GM21360 (cell line): ENCODE data around the gene ATOH8.

Experiments
- ATAC-seq: cut with Tn5 transposase; IDR thresholded peaks from one replicate; pipeline ENCODE4 v1.9.1; 2021; ENCODE audit warnings: mild to moderate bottlenecking, moderate library complexity; ENCODE audit not compliant: unreplicated experiment

ATOH8 gene

GRCh38 chr2:85800586-85800985 is 46.8 kb downstream of the ATOH8 start:
- no peak for ATAC-seq

GRCh38 chr2:85801871-85802270 is 48.1 kb downstream of the ATOH8 start:
- no peak for ATAC-seq

GRCh38 chr2:85802354-85803103 is 48.7 kb downstream of the ATOH8 start:
- ATAC-seq = no peak

- no peak for ATAC-seq
Observed at GRCh38 chr2:85803704-85804425, 50.1 kb downstream of the ATOH8 start.

GRCh38 chr2:85804583-85804982 is 50.8 kb downstream of the ATOH8 start:
- ATAC-seq = no peak

- ATAC-seq = no peak
Observed at GRCh38 chr2:85806358-85807118, 52.7 kb downstream of the ATOH8 start.

GRCh38 chr2:85807756-85808155 is 54.0 kb downstream of the ATOH8 start:
- no peak for ATAC-seq

- no peak for ATAC-seq
Observed at GRCh38 chr2:85810371-85811179, 56.8 kb downstream of the ATOH8 start.

GRCh38 chr2:85811180-85812093 is 57.6 kb downstream of the ATOH8 start:
- ATAC-seq = no peak

GRCh38 chr2:85812094-85812735 is 58.4 kb downstream of the ATOH8 start:
- no peak for ATAC-seq

- no peak for ATAC-seq
Observed at GRCh38 chr2:85813211-85813981, 59.6 kb downstream of the ATOH8 start.

GRCh38 chr2:85813982-85814801 is 60.4 kb downstream of the ATOH8 start:
- ATAC-seq = peak; percentile 60

GRCh38 chr2:85814802-85815550 is 61.2 kb downstream of the ATOH8 start:
- no peak for ATAC-seq

GRCh38 chr2:85819811-85820510 is 66.2 kb downstream of the ATOH8 start:
- ATAC-seq = no peak

GRCh38 chr2:85822766-85823165 is 69.0 kb downstream of the ATOH8 start:
- no peak for ATAC-seq

- ATAC-seq = no peak
Observed at GRCh38 chr2:85823951-85824350, 70.2 kb downstream of the ATOH8 start.
